ENCODE measurements around the gene ELOVL5.
A peak's percentile ranks its signal among the peaks of the same experiment; 100 is the strongest.

ELOVL5 gene

GRCh38 chr6:53266553-53267090 lies 82.1 kb downstream of the ELOVL5 start:
- no peak for DNase-seq

GRCh38 chr6:53264915-53265607 lies 83.7 kb downstream of the ELOVL5 start:
- DNase-seq: no peak

- DNase-seq: no peak
Observed at GRCh38 chr6:53264337-53264736, 84.4 kb downstream of the ELOVL5 start.

- no peak for DNase-seq
Observed at GRCh38 chr6:53263917-53264316, 84.8 kb downstream of the ELOVL5 start.

- DNase-seq: no peak
Observed at GRCh38 chr6:53259860-53260580, 88.7 kb downstream of the ELOVL5 start.

- DNase-seq: no peak
Observed at GRCh38 chr6:53258774-53259155, 90.0 kb downstream of the ELOVL5 start.

- no peak for DNase-seq
Observed at GRCh38 chr6:53258076-53258773, 90.5 kb downstream of the ELOVL5 start.

GRCh38 chr6:53257533-53257932 lies 91.2 kb downstream of the ELOVL5 start:
- no peak for DNase-seq

GRCh38 chr6:53257001-53257400 lies 91.7 kb downstream of the ELOVL5 start:
- DNase-seq: no peak

GRCh38 chr6:53252177-53252692 lies 96.5 kb downstream of the ELOVL5 start:
- no peak for DNase-seq

GRCh38 chr6:53251033-53251672 lies 97.6 kb downstream of the ELOVL5 start:
- peak; percentile 10 for DNase-seq

- DNase-seq: peak; percentile 53
Observed at GRCh38 chr6:53250176-53251032, 98.3 kb downstream of the ELOVL5 start.

- no peak for DNase-seq
Observed at GRCh38 chr6:53246924-53247323, 101.8 kb downstream of the ELOVL5 start.

GRCh38 chr6:53244958-53245357 lies 103.8 kb downstream of the ELOVL5 start:
- DNase-seq: no peak

GRCh38 chr6:53244399-53244931 lies 104.3 kb downstream of the ELOVL5 start:
- no peak for DNase-seq

GRCh38 chr6:53241938-53242337 lies 106.8 kb downstream of the ELOVL5 start:
- DNase-seq: no peak

GRCh38 chr6:53240761-53241160 lies 108.0 kb downstream of the ELOVL5 start:
- no peak for DNase-seq

GRCh38 chr6:53240139-53240538 lies 108.6 kb downstream of the ELOVL5 start:
- DNase-seq: no peak

GRCh38 chr6:53239526-53239925 lies 109.2 kb downstream of the ELOVL5 start:
- DNase-seq: no peak

GRCh38 chr6:53238311-53238710 lies 110.4 kb downstream of the ELOVL5 start:
- DNase-seq: no peak

- no peak for DNase-seq
Observed at GRCh38 chr6:53236241-53236640, 112.5 kb downstream of the ELOVL5 start.

GRCh38 chr6:53235508-53235907 lies 113.2 kb downstream of the ELOVL5 start:
- DNase-seq: no peak
